Mononuclear cell (primary cell): Measurements from ENCODE around the gene ZNF791. TPM values are rescaled to one million over a fixed set of nuclear protein-coding genes. Genes with fewer than 3 reads are reported as not detected.
"Not testable (repeated sequence)": the region's sequence is repeated elsewhere in the genome, so short reads cannot be mapped to it uniquely, and the experiment has no call there.

Experiments
- H3K27me3 ChIP-seq: 2 replicates; pipeline ENCODE4 v1.6.0; 2011; ENCODE audit warnings: low read length, control low read depth; ENCODE audit not compliant: insufficient read depth
- H3K4me1 ChIP-seq: 2 replicates; pipeline ENCODE4 v1.5.1; 2011; ENCODE audit warnings: mild to moderate bottlenecking, low read length, control low read depth; ENCODE audit not compliant: insufficient read depth
- H3K4me3 ChIP-seq: 2 replicates; pipeline ENCODE4 v1.5.1; 2011; ENCODE audit warnings: mild to moderate bottlenecking, low read length, moderate library complexity
- H3K9me3 ChIP-seq: 2 replicates; pipeline ENCODE4 v1.5.1; 2011; ENCODE audit warnings: low read depth, mild to moderate bottlenecking, control low read depth, low read length
- total RNA-seq: library from RNA; depleted of rRNA; stranded (reverse); fragments of >200 nt; gene quantifications from one replicate; pipeline ENCODE4 v1.2.3, GENCODE V29; 2012

Gene ZNF791
- total RNA-seq, 1 donor: 52.8 TPM

DNA sequence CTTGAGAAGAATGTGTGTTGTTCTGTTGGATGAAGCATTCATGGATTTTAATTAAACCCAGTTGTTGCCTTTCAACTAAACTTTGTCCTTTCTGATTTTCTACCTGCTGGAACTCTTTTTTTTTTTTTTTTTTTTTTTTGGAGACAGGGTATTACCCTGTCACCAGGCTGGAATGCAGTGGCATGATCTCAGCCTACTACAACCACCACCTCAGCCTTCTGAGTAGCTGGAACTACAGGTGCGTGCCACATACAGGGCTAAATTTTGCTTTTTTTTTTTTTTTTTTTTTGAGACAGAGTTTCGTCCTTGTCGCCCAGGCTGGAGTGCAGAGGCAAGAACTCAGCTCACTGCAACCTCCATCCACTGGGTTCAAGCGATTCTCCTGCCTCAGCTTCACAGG is 6.9 kb downstream of the ZNF791 start:
- no peaks in the 10 kb centered on the region for H3K27me3 ChIP-seq
- no peaks in the 10 kb centered on the region for H3K9me3 ChIP-seq
- no peak overlapping the region for H3K4me3 ChIP-seq
- H3K4me1 ChIP-seq: peaks cover 56% of the 10 kb centered on the region

DNA sequence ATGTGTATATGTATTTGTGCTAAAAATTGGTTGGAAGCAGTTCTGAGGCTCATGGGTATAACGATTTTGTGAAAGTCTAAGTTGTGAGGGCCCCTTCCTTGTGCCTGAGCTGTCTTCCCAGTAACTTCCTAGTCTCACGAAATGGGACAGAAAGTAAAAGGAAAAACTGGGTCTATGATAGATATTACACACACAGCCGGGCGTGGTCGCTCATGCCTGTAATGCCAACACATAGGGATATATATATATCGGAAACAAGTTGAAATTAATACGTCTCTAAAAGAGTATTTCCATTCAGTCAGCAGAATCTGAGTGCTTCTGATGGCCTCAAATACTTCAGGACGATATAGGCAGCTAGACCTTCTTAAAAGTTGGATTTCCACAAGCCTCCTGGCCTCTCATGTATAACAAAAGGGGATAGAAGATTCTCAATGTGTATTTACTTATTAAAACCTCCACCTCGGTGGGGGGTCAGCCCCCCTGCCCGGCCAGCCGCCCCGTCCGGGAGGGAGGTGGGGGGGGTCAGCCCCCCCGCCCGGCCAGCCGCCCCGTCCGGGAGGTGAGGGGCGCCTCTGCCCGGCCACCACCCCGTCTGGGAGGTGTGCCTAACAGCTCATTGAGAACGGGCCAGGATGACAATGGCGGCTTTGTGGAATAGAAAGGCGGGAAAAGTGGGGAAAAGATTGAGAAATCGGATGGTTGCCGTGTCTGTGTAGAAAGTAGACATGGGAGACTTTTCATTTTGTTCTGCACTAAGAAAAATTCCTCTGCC is 10.7 kb downstream of the ZNF791 start:
- H3K4me1 ChIP-seq: peaks cover 24% of the 10 kb centered on the region
- H3K27me3 ChIP-seq, H3K4me3 ChIP-seq, H3K9me3 ChIP-seq: not testable (repeated sequence)

DNA sequence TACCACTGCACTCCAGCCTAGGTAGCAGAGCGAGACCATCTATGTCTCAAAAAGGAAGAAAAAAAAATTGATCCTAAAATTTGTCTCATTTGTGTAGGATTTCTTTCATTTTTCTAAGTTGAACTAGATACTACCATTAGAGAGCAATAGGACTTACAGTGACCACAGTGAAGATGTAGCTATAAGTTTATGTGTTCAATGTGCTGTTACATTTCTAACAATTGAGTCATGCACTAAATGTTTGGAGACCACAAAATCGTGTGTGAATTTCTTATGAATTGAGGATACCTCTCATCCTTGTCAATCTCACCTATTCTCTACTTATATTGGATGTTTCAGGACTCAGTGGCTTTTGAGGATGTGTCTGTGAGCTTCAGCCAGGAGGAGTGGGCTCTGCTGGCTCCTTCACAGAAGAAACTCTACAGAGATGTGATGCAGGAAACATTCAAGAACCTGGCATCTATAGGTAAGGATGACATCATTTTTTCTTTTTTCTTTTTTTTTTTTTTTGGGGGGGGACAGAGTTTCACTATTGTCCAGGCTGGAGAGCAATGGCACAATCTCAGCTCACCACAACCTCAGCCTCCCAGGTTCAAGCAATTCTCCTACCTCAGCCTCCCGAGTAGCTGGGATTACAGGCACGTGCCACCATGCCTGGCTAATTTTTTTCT is 12.8 kb downstream of the ZNF791 start:
- Histone ChIP-seq H3K4me1 (peaks cover 11% of the 10 kb centered on the region), H3K27me3 (no peaks in the 10 kb centered on the region), H3K4me3 (no peak overlapping the region), H3K9me3 (peaks cover 11% of the 10 kb centered on the region)

DNA sequence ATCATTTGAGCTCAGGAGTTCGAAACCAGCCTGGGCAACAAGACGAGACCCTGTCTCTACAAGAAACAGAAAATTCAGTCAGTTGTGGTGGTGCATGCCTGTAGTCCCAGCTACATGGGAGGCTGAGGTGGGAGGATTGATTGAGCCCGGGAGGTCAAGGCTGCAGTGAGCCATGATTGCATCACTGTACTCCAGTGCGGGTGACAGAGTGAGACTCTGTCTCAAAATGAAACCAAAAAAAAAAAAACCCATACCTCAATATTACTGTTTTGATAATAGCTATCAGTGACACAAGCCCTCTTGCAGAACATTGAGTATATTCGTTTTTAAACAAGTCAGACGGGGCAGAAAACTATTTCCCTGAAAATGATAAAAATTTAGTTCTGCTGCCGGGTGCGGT is 16.2 kb downstream of the ZNF791 start:
- H3K9me3 ChIP-seq: peaks cover 19% of the 10 kb centered on the region
- no peaks in the 10 kb centered on the region for H3K27me3 ChIP-seq
- no peak overlapping the region for H3K4me3 ChIP-seq
- no peaks in the 10 kb centered on the region for H3K4me1 ChIP-seq

DNA sequence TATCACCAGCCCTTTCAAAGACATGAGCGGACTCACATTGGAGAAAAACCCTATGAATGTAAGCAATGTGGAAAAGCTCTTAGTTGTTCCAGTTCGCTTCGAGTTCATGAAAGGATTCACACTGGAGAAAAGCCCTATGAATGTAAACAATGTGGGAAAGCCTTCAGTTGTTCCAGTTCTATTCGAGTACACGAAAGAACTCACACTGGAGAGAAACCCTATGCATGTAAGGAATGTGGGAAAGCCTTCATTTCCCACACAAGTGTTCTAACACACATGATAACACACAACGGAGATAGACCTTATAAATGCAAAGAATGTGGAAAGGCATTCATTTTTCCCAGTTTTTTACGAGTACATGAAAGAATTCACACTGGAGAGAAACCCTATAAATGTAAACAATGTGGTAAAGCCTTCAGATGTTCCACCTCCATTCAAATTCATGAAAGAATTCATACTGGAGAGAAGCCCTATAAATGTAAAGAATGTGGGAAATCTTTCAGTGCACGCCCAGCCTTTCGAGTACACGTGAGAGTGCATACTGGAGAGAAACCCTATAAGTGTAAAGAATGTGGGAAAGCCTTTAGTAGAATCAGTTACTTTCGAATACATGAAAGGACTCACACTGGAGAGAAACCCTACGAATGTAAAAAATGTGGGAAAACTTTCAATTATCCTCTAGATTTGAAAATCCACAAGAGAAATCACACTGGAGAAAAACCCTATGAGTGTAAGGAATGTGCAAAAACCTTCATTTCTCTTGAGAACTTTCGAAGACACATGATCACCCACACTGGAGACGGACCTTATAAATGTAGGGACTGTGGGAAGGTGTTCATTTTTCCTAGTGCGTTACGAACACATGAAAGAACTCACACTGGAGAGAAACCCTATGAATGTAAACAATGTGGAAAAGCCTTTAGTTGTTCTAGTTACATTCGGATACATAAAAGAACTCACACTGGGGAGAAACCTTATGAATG is 17.6 kb downstream of the ZNF791 start:
- Histone ChIP-seq H3K4me3 (no peak overlapping the region), H3K27me3 (no peaks in the 10 kb centered on the region), H3K9me3 (peaks cover 19% of the 10 kb centered on the region), H3K4me1 (no peaks in the 10 kb centered on the region)

DNA sequence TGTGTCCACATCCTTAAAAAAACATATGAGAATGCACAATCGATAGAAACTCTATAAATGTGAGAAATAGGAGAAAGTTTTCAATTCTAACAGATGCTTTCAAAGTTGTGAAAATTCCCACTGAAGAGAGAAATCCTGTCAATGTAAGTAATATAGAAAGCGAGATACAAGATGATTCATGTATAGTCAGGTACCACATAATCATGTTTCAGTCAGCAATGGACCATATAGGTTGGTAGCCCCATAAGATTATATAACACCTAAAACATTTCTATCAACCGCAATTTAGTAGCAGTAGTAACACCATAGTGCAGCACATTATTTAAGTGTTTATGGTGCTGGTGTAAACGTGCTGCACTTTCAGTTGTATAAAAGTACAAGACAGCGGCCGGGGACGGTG is 18.5 kb downstream of the ZNF791 start:
- Histone ChIP-seq H3K4me1 (no peaks in the 10 kb centered on the region), H3K4me3 (no peak overlapping the region), H3K9me3 (peaks cover 19% of the 10 kb centered on the region), H3K27me3 (no peaks in the 10 kb centered on the region)

DNA sequence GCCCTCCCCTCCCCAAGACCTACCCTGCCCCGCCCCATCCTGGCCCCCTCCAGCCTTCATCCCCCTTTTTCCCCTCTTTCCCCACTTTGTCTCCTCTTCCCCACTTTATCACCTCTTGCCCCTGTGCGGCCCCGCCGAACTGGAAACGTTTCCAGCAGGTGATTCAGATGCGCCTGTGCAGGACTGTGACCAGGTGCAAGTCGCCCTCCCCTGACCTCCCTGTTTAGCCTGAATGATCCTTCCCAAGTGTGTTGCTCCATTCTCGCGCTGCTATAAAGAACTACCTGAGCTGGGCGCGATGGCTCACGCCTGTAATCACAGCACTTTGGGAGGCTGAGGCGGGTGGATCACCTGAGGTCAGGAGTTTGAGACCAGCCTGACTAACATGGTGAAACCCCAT is 25.9 kb downstream of the ZNF791 start:
- peaks cover 11% of the 10 kb centered on the region for H3K4me1 ChIP-seq
- H3K27me3 ChIP-seq: no peaks in the 10 kb centered on the region
- H3K9me3 ChIP-seq: no peaks in the 10 kb centered on the region
- no peak overlapping the region for H3K4me3 ChIP-seq

DNA sequence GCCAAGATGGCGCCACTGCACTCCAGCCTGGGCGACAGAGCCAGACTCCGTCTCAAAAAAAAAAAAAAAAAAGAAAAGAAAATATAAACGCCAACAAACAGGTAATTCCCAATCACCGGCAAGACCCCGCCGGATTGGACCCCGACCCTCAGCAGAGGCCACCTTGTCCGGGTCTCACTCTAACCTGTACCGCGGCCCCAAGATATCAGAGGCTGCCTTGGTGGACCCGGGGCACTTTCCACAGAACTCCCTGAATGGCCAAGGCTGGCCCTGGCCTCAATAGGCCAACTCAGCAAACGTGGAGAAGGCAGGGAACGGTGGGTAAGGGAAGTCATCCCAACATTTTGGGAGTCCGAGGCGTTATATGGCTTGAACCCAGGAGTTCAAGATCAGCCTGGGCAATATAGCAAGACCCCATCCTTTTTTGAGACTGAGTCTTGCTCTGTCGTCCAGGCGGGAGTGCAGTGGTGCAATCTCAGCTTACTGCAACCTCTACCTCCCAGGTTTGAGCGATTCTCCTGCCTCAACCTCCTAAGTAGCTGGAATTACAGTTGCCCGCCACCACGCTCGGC is 28.0 kb downstream of the ZNF791 start:
- Histone ChIP-seq H3K4me1 (peaks cover 11% of the 10 kb centered on the region), H3K4me3 (no peak overlapping the region), H3K27me3 (no peaks in the 10 kb centered on the region), H3K9me3 (no peaks in the 10 kb centered on the region)

DNA sequence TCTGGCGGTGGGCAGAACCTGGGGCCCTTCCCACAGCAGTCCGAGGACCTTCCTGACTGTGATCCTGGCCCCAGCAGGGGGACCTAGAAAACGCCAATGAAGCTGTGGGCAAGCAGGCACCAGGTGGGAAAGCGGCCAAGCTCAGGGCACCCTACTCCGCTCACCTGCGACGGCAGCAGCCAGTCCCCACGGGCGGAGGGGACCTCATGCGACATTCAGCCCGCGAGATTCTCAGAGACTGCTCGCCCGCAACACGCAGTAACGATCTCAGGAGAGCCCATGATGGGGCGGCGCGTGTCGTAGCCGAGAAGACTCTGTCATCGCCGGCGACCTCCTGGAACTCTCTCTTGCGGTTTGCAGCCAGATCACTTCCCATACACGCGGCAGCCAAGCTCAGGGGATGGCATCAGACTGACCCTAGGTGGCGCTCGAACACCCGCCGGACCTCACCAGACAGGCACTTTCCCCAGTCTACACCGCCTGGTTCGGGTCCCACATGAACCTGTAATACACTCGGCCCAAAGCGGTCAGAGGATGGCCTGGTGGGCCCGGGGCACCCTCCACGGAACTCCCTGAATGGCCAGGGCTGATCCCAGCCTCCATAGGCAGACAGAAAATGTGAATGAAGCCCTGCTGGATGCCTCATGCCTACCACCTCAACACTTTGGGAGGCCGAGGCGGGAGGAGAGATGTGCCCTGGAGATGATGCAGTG is 29.3 kb downstream of the ZNF791 start:
- H3K27me3 ChIP-seq: no peaks in the 10 kb centered on the region
- H3K4me3 ChIP-seq: no peak overlapping the region
- no peaks in the 10 kb centered on the region for H3K9me3 ChIP-seq
- H3K4me1 ChIP-seq: peaks cover 11% of the 10 kb centered on the region

DNA sequence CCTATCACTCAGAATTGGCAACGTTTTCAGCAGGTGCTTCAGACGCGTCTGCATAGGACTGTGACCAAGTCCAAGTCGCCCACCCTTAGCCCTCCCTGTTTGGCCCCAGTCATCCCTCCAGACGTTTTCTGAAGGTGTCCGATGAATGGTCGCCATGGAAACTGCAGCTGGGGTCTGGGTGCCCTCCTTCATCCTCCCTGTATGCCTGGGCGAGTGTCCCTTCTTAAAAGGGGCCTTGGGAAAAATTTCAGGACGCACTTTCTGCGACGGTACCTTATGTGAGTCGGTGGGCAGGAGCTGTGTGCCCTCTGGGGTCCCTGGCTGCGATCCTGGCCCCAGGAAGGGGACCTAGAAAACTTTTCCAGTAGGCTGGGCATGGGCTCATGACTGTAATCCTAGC is 30.7 kb downstream of the ZNF791 start:
- Histone ChIP-seq H3K27me3 (no peaks in the 10 kb centered on the region), H3K4me1 (peaks cover 11% of the 10 kb centered on the region)

DNA sequence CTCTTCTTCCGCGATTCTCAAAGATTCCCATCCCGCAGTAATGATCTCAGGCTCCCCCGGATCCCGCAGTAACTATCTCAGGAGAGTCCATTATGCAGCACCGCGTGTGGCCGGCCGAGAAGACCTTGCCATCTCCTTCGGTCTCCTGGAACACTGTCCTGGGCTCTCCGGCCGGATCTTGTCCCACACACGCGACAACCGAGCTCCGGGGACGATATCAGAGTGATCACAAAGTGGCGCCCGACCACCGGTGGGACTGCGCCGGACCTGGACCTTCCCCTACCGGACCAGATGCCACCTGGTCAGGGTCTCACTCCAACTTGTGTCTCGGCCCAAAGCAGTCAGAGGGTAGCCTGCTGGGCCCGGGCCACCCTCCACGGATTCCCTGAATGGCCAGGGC is 31.8 kb downstream of the ZNF791 start:
- no peaks in the 10 kb centered on the region for H3K27me3 ChIP-seq

More for the DNA sequence above, 30.7 kb downstream of the ZNF791 start:
- Histone ChIP-seq H3K9me3 (no peaks in the 10 kb centered on the region), H3K4me3 (no peak overlapping the region)

DNA sequence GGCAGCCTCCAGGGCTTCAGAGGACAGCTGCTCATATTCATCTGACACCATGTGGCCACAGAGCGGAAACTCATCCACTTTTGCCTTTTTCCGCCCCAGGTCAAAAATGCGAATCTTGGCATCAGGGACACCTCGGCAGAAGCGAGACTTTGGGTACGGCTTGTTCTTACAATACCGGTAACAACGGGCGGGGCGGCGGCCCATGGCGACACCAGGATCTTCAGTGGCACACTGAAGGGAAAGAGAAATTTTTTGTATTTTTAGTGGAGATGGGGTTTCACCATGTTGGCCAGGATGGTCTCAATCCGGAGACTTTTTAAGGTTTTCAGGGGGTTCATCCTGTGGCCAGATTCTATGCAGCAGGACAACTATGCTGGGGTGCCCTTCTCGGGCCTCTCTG is 33.0 kb downstream of the ZNF791 start:
- H3K4me1 ChIP-seq: peaks cover 17% of the 10 kb centered on the region
- H3K4me3 ChIP-seq, H3K27me3 ChIP-seq, H3K9me3 ChIP-seq: not testable (repeated sequence)

More for the DNA sequence above, 31.8 kb downstream of the ZNF791 start:
- Histone ChIP-seq H3K4me3 (no peak overlapping the region), H3K9me3 (no peaks in the 10 kb centered on the region), H3K4me1 (peaks cover 11% of the 10 kb centered on the region)

DNA sequence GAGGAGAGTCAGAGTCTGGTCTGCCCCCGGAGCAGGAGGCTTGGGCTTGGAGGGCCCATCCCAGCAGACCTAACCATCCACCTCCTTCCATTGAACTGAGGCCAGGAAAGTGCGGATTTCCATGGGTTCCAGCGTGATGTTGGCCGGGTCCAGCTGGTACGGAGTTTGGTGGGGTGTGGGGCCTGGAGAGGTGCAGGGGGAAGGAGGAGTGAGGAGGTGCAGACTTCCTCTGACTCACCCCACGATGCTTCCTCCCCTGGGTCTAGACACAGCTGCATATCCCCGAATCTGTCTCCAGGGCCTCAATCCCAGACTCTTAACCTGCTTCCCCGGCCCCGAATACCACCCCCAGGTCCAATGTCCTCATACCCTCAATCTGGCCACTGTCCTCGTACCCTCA is 35.8 kb downstream of the ZNF791 start:
- Histone ChIP-seq H3K4me1 (peaks cover 5% of the 10 kb centered on the region), H3K4me3 (no peak overlapping the region), H3K9me3 (no peaks in the 10 kb centered on the region), H3K27me3 (no peaks in the 10 kb centered on the region)

DNA sequence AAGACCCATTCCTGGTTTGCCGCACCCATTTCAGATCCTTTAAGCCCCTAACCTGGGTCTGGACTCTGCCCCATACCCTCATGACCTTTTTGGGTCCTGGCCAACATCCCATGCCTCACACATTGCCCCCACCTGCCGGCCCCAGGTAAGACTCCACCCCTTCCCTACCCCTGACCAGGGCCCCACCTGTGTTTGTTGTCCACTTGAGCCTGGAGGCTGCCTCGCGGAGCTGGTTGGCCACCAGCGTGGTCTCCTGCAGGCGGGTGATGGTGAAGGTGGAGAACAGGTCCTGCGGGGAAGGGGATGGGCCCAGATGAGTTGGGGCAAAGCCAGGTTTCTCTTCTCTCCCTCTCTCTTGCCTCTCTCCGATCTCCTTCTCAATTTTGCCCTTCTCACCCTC is 36.3 kb downstream of the ZNF791 start:
- Histone ChIP-seq H3K4me3 (no peak overlapping the region), H3K4me1 (peaks cover 5% of the 10 kb centered on the region), H3K9me3 (no peaks in the 10 kb centered on the region), H3K27me3 (no peaks in the 10 kb centered on the region)
